Mesenchymal stem cell (in vitro differentiated cells and primary cell): ENCODE measurements around the gene RPL14.

Experiments used
- DNase-seq: peaks from one replicate; pipeline ENCODE4 v3.0.0-alpha.2; 2013
- H2AFZ ChIP-seq: one replicate; pipeline ENCODE4 v1.6.1; 2013; ENCODE audit warnings: low read depth, mild to moderate bottlenecking, control low read depth, inconsistent platforms, low read length, moderate library complexity
- H2AK5ac ChIP-seq: 2 replicates; pipeline ENCODE4 v1.6.1; 2013; ENCODE audit warnings: low read length, moderate library complexity, mild to moderate bottlenecking, inconsistent platforms; ENCODE audit not compliant: severe bottlenecking
- H2BK120ac ChIP-seq: one replicate; pipeline ENCODE4 v1.6.1; 2013; ENCODE audit warnings: low read depth, mild to moderate bottlenecking, inconsistent platforms, low read length, moderate library complexity
- H2BK12ac ChIP-seq, 2 experiments: one replicate each; pipeline ENCODE4 v1.6.1; 2013; ENCODE audit warnings: inconsistent platforms in 2 of 2, low read length in 2 of 2, mild to moderate bottlenecking in 2 of 2, moderate library complexity in 2 of 2, control low read depth in 1 of 2
- H2BK15ac ChIP-seq: one replicate; pipeline ENCODE4 v1.6.1; 2013; ENCODE audit warnings: mild to moderate bottlenecking, low read depth, inconsistent platforms; ENCODE audit not compliant: poor library complexity, severe bottlenecking
- H2BK5ac ChIP-seq: 2 replicates; pipeline ENCODE4 v1.6.1; 2013; ENCODE audit warnings: low read depth, mild to moderate bottlenecking, low read length, control low read depth, inconsistent platforms; ENCODE audit not compliant: poor library complexity, severe bottlenecking
- H3K14ac ChIP-seq, 2 experiments: one replicate each; pipeline ENCODE4 v1.6.1; 2013; ENCODE audit warnings: inconsistent platforms in 2 of 2, low read length in 2 of 2, control low read depth in 1 of 2, mild to moderate bottlenecking in 1 of 2, moderate library complexity in 1 of 2
- H3K18ac ChIP-seq, 2 experiments: one replicate each; pipeline ENCODE4 v1.6.1; 2013; ENCODE audit warnings: inconsistent platforms in 2 of 2, low read length in 2 of 2, control low read depth in 1 of 2, low read depth in 1 of 2, mild to moderate bottlenecking in 1 of 2
- H3K23ac ChIP-seq, 2 experiments: one replicate each; pipeline ENCODE4 v1.6.1; 2013; ENCODE audit warnings: inconsistent platforms in 2 of 2, low read length in 2 of 2, mild to moderate bottlenecking in 2 of 2, moderate library complexity in 2 of 2, control low read depth in 1 of 2
- H3K27ac ChIP-seq: 2 replicates; pipeline ENCODE4 v1.5.1; 2013; ENCODE audit warnings: mild to moderate bottlenecking, moderate library complexity, low read length, control low read depth, inconsistent platforms; ENCODE audit not compliant: poor library complexity, severe bottlenecking
- H3K27me3 ChIP-seq, 2 experiments: 2 replicates each; pipeline versions ENCODE4 v1.6.1 to v1.7.0; 2013; ENCODE audit warnings: low read length in 2 of 2, mild to moderate bottlenecking in 2 of 2, moderate library complexity in 2 of 2, control low read depth in 1 of 2, inconsistent platforms in 1 of 2; ENCODE audit not compliant: control insufficient read depth in 1 of 2, insufficient read depth in 1 of 2
- H3K36me3 ChIP-seq, 2 experiments: 2 replicates each; pipeline versions ENCODE4 v1.6.1 to v1.7.0; 2013; ENCODE audit warnings: low read length in 2 of 2, control low read depth in 1 of 2, inconsistent platforms in 1 of 2, low read depth in 1 of 2, mild to moderate bottlenecking in 1 of 2; ENCODE audit not compliant: insufficient read depth in 2 of 2, control insufficient read depth in 1 of 2
- H3K4ac ChIP-seq, 2 experiments: one replicate each; pipeline ENCODE4 v1.6.1; 2013; ENCODE audit warnings: inconsistent platforms in 2 of 2, low read length in 2 of 2, mild to moderate bottlenecking in 2 of 2, moderate library complexity in 2 of 2, control low read depth in 1 of 2, low read depth in 1 of 2
- H3K4me1 ChIP-seq: 2 replicates; pipeline ENCODE4 v1.6.1; 2013; ENCODE audit warnings: low read depth, low read length, control low read depth; ENCODE audit not compliant: control insufficient read depth, insufficient read depth
- H3K4me2 ChIP-seq: 2 replicates; pipeline ENCODE4 v1.6.1; 2013; ENCODE audit warnings: low read length, mild to moderate bottlenecking, inconsistent platforms; ENCODE audit not compliant: poor library complexity, severe bottlenecking
- H3K4me3 ChIP-seq, 2 experiments: 2 replicates each; pipeline versions ENCODE4 v1.5.1 to v1.7.0; 2013; ENCODE audit warnings: low read length in 2 of 2, mild to moderate bottlenecking in 2 of 2, control low read depth in 1 of 2, low read depth in 1 of 2; ENCODE audit not compliant: insufficient read depth in 1 of 2
- H3K79me1 ChIP-seq: replicated peaks from 2 replicates; pipeline ENCODE4 v1.6.1; 2013; ENCODE audit warnings: mild to moderate bottlenecking, control low read depth, low read length, inconsistent platforms; ENCODE audit not compliant: poor library complexity, severe bottlenecking
- H3K9ac ChIP-seq: 2 replicates; pipeline ENCODE4 v1.7.0; 2013; ENCODE audit warnings: mild to moderate bottlenecking, low read length, moderate library complexity
- H3K9me3 ChIP-seq: 2 replicates; pipeline ENCODE4 v1.7.0; 2013; ENCODE audit warnings: mild to moderate bottlenecking, low read length; ENCODE audit not compliant: control insufficient read depth
- H4K8ac ChIP-seq: one replicate; pipeline ENCODE4 v1.6.1; 2013; ENCODE audit warnings: inconsistent platforms, mild to moderate bottlenecking, low read length, moderate library complexity
- H4K91ac ChIP-seq: one replicate; pipeline ENCODE4 v1.6.1; 2013; ENCODE audit warnings: mild to moderate bottlenecking, low read length, inconsistent platforms
- WGBS: methylation state at CpG from one replicate; pipeline ENCODE4 v1.1.7; 2013; ENCODE audit warnings: mixed read lengths; 5-methylcytosine and 5-hydroxymethylcytosine counted together

RPL14 gene

DNA sequence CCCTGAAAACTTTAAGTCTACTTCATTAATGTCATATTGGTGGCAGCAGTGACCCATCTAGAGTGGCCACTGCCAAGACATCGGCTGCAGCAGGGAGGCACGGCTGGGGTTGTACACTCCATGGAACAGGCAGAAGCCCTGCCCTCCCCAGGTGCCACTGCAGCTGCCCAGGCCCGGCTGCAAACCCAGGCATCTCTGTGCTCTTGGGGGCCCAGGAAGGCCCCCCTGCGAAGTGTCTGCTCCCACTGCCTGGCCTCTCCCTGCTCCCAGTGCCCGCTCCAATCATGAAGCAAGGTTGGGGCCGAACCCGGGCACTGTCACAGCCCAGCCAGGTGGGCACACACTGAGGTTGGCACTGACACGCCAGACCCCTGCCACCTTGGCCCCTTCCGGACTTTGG lies 12.1 kb upstream of the RPL14 start:
- WGBS: 91% methylated on average over 9 of the region's 9 CpGs
- Histone ChIP-seq H3K27me3 (no peaks in the 10 kb centered on the region), H2BK12ac (no peak overlapping the region), H3K4me3 (no peak overlapping the region), H4K8ac (no peak overlapping the region), H3K79me1 (peaks cover 1% of the 10 kb centered on the region), H3K9ac (no peak overlapping the region), H2BK15ac (no peak overlapping the region), H3K14ac (no peak overlapping the region), H4K91ac (no peak overlapping the region), H2BK120ac (no peak overlapping the region), H2AFZ (no peak overlapping the region), H3K27ac (no peak overlapping the region), H2AK5ac (no peak overlapping the region), H3K4me2 (no peak overlapping the region), H3K4me1 (no peaks in the 10 kb centered on the region), H3K36me3 (peaks cover 3 to 20% of the 10 kb centered on the region in 2 experiments), H3K23ac (no peak overlapping the region), H2BK5ac (no peak overlapping the region), H3K9me3 (no peaks in the 10 kb centered on the region), H3K18ac (no peak overlapping the region), H3K4ac (no peak overlapping the region)
- DNase-seq: no peak

DNA sequence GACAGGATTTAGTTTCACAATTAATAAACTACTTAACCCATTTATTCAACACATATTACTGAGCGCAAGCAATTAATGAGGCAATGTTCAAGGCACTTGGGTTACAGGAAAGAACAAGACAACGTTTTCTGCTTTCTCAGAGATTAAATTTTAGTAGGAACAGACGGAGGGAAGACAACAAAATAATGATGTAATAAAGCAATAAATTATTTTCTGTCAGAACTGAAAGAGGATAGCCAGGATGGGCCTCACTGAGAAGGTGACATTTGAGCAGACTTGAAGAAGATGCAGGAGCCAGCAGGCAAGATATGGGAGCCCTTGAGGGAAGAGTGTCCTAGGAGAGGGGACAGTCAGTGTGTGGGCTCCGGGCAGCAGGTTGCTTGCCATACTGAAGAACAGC lies 11.3 kb upstream of the RPL14 start:
- H3K27me3 ChIP-seq: no peaks in the 10 kb centered on the region
- H3K36me3 ChIP-seq: peaks cover 3 to 27% of the 10 kb centered on the region in 2 experiments
- H3K18ac ChIP-seq: no peak overlapping the region
- no peak overlapping the region for H2AK5ac ChIP-seq
- H4K8ac ChIP-seq: no peak overlapping the region
- no peak overlapping the region for H2BK120ac ChIP-seq
- H2BK15ac ChIP-seq: no peak overlapping the region
- peaks cover 1% of the 10 kb centered on the region for H3K79me1 ChIP-seq
- H3K4ac ChIP-seq: no peak overlapping the region
- no peak overlapping the region for H4K91ac ChIP-seq
- no peak overlapping the region for H3K14ac ChIP-seq
- H3K9me3 ChIP-seq: no peaks in the 10 kb centered on the region
- H3K23ac ChIP-seq: no peak overlapping the region
- no peak overlapping the region for H3K9ac ChIP-seq
- DNase-seq: no peak
- no peak overlapping the region for H3K27ac ChIP-seq
- WGBS: 54% methylated on average over 4 of the region's 4 CpGs
- H3K4me3 ChIP-seq: no peak overlapping the region
- H3K4me2 ChIP-seq: no peak overlapping the region
- H2AFZ ChIP-seq: no peak overlapping the region
- no peak overlapping the region for H2BK5ac ChIP-seq
- no peak overlapping the region for H2BK12ac ChIP-seq
- no peaks in the 10 kb centered on the region for H3K4me1 ChIP-seq

DNA sequence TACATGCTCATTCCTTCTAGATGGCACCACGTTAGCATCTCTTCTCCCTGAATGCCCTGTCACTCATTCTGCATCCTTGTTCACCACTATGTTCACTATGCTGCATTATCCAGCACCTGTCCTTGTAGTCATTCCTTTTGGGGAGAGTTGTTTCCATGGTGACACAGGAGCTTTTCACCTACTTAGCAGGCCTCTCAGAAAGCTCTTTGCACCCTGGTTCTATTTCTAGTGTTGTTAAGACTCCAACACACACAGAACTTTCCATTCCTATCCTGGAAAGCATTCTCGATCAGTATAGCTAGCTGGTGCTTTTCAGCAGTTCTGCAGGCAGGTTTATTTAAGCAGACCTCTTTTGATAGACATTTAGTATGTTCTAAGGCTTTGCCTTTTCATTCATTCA lies 6.7 kb upstream of the RPL14 start:
- H2BK5ac ChIP-seq: no peak overlapping the region
- no peak overlapping the region for H2BK12ac ChIP-seq
- no peak overlapping the region for H3K4ac ChIP-seq
- H4K8ac ChIP-seq: no peak overlapping the region
- WGBS: 78% methylated on average over 2 of the region's 2 CpGs
- no peaks in the 10 kb centered on the region for H3K9me3 ChIP-seq
- no peak overlapping the region for H3K9ac ChIP-seq
- H4K91ac ChIP-seq: no peak overlapping the region
- peaks cover 7% of the 10 kb centered on the region for H3K79me1 ChIP-seq
- H3K27ac ChIP-seq: no peak overlapping the region
- H3K23ac ChIP-seq: no peak overlapping the region
- H3K4me2 ChIP-seq: no peak overlapping the region
- H2BK120ac ChIP-seq: no peak overlapping the region
- H2AFZ ChIP-seq: no peak overlapping the region
- H3K36me3 ChIP-seq: peaks cover 3 to 32% of the 10 kb centered on the region in 2 experiments
- DNase-seq: no peak
- H3K14ac ChIP-seq: no peak overlapping the region
- H3K4me3 ChIP-seq: no peak overlapping the region
- no peak overlapping the region for H2BK15ac ChIP-seq
- no peaks in the 10 kb centered on the region for H3K27me3 ChIP-seq
- no peak overlapping the region for H3K18ac ChIP-seq
- peaks cover 3% of the 10 kb centered on the region for H3K4me1 ChIP-seq
- no peak overlapping the region for H2AK5ac ChIP-seq

DNA sequence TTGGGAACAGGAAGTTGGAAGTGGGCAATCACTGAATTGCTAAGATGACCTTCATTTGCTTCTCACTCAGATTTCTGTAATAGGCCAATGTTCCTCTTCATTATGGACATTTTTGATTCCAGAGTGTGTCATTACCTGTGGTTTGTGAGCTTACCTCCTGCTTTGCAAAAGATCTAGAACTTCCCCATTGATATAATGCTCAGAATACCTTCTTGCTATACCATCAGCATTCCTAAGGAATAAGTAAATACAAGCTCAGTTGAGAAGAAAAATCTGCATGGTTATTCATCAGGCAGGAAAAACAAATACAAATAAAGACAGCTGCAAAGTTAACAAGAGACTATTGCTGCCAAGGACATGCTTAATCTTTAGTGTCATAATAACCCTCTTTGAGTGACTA lies 5.6 kb upstream of the RPL14 start:
- Histone ChIP-seq H2BK12ac (no peak overlapping the region), H3K14ac (no peak overlapping the region), H3K4me1 (peaks cover 7% of the 10 kb centered on the region), H3K79me1 (peaks cover 10% of the 10 kb centered on the region), H3K23ac (no peak overlapping the region), H3K27me3 (no peaks in the 10 kb centered on the region), H4K91ac (no peak overlapping the region), H3K4me3 (no peak overlapping the region), H2BK15ac (no peak overlapping the region), H2AK5ac (no peak overlapping the region), H2BK120ac (no peak overlapping the region), H3K9ac (peak overlapping the region; percentile 97), H3K4me2 (no peak overlapping the region), H3K27ac (no peak overlapping the region), H3K9me3 (no peaks in the 10 kb centered on the region), H3K4ac (no peak overlapping the region), H4K8ac (no peak overlapping the region), H3K36me3 (peaks cover 0 to 21% of the 10 kb centered on the region in 2 experiments), H3K18ac (no peak overlapping the region), H2AFZ (no peak overlapping the region), H2BK5ac (no peak overlapping the region)
- DNase-seq: no peak
